Neuronal stem cell (in vitro differentiated cells): Measurements from ENCODE around the gene MACC1.
A peak's percentile ranks its signal among the peaks of the same experiment; 100 is the strongest.
"Not testable (repeated sequence)": the region's sequence is repeated elsewhere in the genome, so short reads cannot be mapped to it uniquely, and the experiment has no call there.

ENCODE experiments used
- DNase-seq: peaks from one replicate; pipeline ENCODE4 v3.0.0-alpha.2; 2013; ENCODE audit warnings: low spot score
- H2AFZ ChIP-seq: one replicate; pipeline ENCODE4 v1.6.1; 2013; ENCODE audit warnings: mild to moderate bottlenecking, low read length, inconsistent platforms
- H2AK5ac ChIP-seq: 2 replicates; pipeline ENCODE4 v1.6.1; 2013; ENCODE audit warnings: low read depth, mild to moderate bottlenecking, inconsistent platforms, low read length, moderate library complexity, mixed read lengths
- H2BK120ac ChIP-seq: 2 replicates; pipeline ENCODE4 v1.6.1; 2013; ENCODE audit warnings: low read depth, mild to moderate bottlenecking, inconsistent platforms, low read length, moderate library complexity, mixed read lengths
- H2BK12ac ChIP-seq: one replicate; pipeline ENCODE4 v1.6.1; 2013; ENCODE audit warnings: low read length, inconsistent platforms
- H2BK15ac ChIP-seq: 2 replicates; pipeline ENCODE4 v1.6.1; 2013; ENCODE audit warnings: mild to moderate bottlenecking, low read length, inconsistent platforms, mixed read lengths
- H2BK5ac ChIP-seq: one replicate; pipeline ENCODE4 v1.6.1; 2013; ENCODE audit warnings: inconsistent platforms, mild to moderate bottlenecking, low read length, moderate library complexity
- H3K14ac ChIP-seq: one replicate; pipeline ENCODE4 v1.6.1; 2013; ENCODE audit warnings: low read length, inconsistent platforms
- H3K18ac ChIP-seq: 2 replicates; pipeline ENCODE4 v1.6.1; 2013; ENCODE audit warnings: low read length, inconsistent platforms
- H3K23ac ChIP-seq: 2 replicates; pipeline ENCODE4 v1.6.1; 2013; ENCODE audit warnings: low read depth, mild to moderate bottlenecking, mixed read lengths, low read length, inconsistent platforms; ENCODE audit not compliant: poor library complexity
- H3K27ac ChIP-seq: replicated peaks from 3 replicates; pipeline ENCODE4 v1.5.1; 2013; ENCODE audit warnings: low read length, inconsistent platforms
- H3K27me3 ChIP-seq, 3 experiments: 2 replicates each; pipeline ENCODE4 v1.6.1; 2013; ENCODE audit warnings: low read length in 3 of 3, mild to moderate bottlenecking in 2 of 3, inconsistent platforms in 1 of 3, low read depth in 1 of 3, mixed read lengths in 1 of 3, moderate library complexity in 1 of 3; ENCODE audit not compliant: control insufficient read depth in 3 of 3, insufficient read depth in 3 of 3
- H3K36me3 ChIP-seq, 2 donors: replicated peaks in 1 of 2; 2 replicates each; pipeline ENCODE4 v1.6.1; 2013; ENCODE audit warnings: low read length in 2 of 2; ENCODE audit not compliant: control insufficient read depth in 2 of 2, insufficient read depth in 2 of 2
- H3K4ac ChIP-seq: 2 replicates; pipeline ENCODE4 v1.6.1; 2013; ENCODE audit warnings: inconsistent platforms, mild to moderate bottlenecking, low read length, moderate library complexity
- H3K4me1 ChIP-seq, 2 donors: 1 replicate in 1 of 2; 2 replicates in 1 of 2; pipeline ENCODE4 v1.6.1; 2013; ENCODE audit warnings: low read length in 2 of 2, low read depth in 1 of 2; ENCODE audit not compliant: control insufficient read depth in 2 of 2, insufficient read depth in 1 of 2
- H3K4me2 ChIP-seq: one replicate; pipeline ENCODE4 v1.6.1; 2013; ENCODE audit warnings: mild to moderate bottlenecking, low read length, inconsistent platforms; ENCODE audit not compliant: insufficient read depth, poor library complexity, severe bottlenecking
- H3K4me3 ChIP-seq, 2 donors: 2 replicates each; pipeline ENCODE4 v1.5.1; 2013; ENCODE audit warnings: low read length in 2 of 2, mild to moderate bottlenecking in 2 of 2, inconsistent platforms in 1 of 2, moderate library complexity in 1 of 2
- H3K79me1 ChIP-seq: one replicate; pipeline ENCODE4 v1.6.1; 2013; ENCODE audit warnings: low read depth, mild to moderate bottlenecking, inconsistent platforms, low read length, moderate library complexity
- H3K9ac ChIP-seq: one replicate; pipeline ENCODE4 v1.6.1; 2013; ENCODE audit warnings: mild to moderate bottlenecking, low read depth, low read length, inconsistent platforms; ENCODE audit not compliant: poor library complexity
- H3K9me3 ChIP-seq, 2 donors: replicated peaks in 1 of 2; 2 replicates each; pipeline versions ENCODE3 to v1.6.1; 2013; ENCODE audit warnings: low read length in 2 of 2, mild to moderate bottlenecking in 2 of 2, inconsistent platforms in 1 of 2, low read depth in 1 of 2, mixed read lengths in 1 of 2, moderate library complexity in 1 of 2; ENCODE audit not compliant: control insufficient read depth in 2 of 2, insufficient read depth in 1 of 2
- H4K8ac ChIP-seq: one replicate; pipeline ENCODE4 v1.6.1; 2013; ENCODE audit warnings: low read depth, mild to moderate bottlenecking, inconsistent platforms, low read length, moderate library complexity
- H4K91ac ChIP-seq: one replicate; pipeline ENCODE4 v1.6.1; 2013; ENCODE audit warnings: low read length, low read depth, mild to moderate bottlenecking, inconsistent platforms; ENCODE audit not compliant: poor library complexity
- WGBS, 2 donors: extraction: QIAGEN DNeasy Blood & Tissue Kit; methylation state at CpG; one replicate each; pipeline ENCODE4 v1.1.7; 2013; ENCODE audit warnings: missing lambda C conversion rate in 2 of 2, mixed read lengths in 1 of 2; ENCODE audit not compliant: insufficient read length in 2 of 2, insufficient replicate concordance in 1 of 2; ENCODE audit errors: extremely low coverage in 2 of 2; 5-methylcytosine and 5-hydroxymethylcytosine counted together

Gene MACC1

DNA sequence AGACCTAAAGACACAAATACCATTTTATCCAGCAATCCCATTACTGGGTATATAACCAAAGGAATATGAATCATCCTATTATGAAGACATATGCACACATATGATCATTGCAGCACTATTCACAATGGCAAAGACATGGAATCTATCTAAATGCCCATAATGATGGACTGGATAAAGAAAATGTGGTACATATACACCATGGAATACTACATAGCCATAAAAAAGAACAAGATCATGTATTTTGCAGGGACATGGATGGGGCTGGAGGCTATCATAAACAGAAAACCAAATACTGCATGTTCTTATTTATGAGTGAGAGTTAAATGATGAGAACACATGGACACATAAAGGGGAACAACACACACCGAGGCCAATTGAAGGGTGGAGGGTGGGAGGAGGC, 3.8 kb downstream of the MACC1 start:
- WGBS, 2 donors = no CpG with 5 or more reads among the region's 1 CpG
- no peak overlapping the region for H2BK5ac ChIP-seq
- no peak overlapping the region for H3K9ac ChIP-seq
- H3K18ac ChIP-seq = no peak overlapping the region
- no peak overlapping the region for H2BK15ac ChIP-seq
- H3K14ac ChIP-seq = no peak overlapping the region
- no peak overlapping the region for H2BK120ac ChIP-seq
- DNase-seq = no peak
- no peaks in the 10 kb centered on the region for H3K36me3 ChIP-seq
- no peak overlapping the region for H3K27ac ChIP-seq
- no peak overlapping the region for H4K8ac ChIP-seq
- H3K79me1 ChIP-seq = no peaks in the 10 kb centered on the region
- no peak overlapping the region for H2AFZ ChIP-seq
- H2AK5ac ChIP-seq = no peak overlapping the region
- peaks cover 0 to 1% of the 10 kb centered on the region in 2 donors for H3K4me1 ChIP-seq
- H3K27me3 ChIP-seq = no peaks in the 10 kb centered on the region
- H2BK12ac ChIP-seq = no peak overlapping the region
- no peak overlapping the region for H3K4ac ChIP-seq
- H3K9me3 ChIP-seq = peaks cover 3 to 12% of the 10 kb centered on the region in 2 donors
- H3K4me2 ChIP-seq = no peak overlapping the region
- no peak overlapping the region for H3K23ac ChIP-seq
- H3K4me3 ChIP-seq = no peak overlapping the region
- H4K91ac ChIP-seq = no peak overlapping the region

DNA sequence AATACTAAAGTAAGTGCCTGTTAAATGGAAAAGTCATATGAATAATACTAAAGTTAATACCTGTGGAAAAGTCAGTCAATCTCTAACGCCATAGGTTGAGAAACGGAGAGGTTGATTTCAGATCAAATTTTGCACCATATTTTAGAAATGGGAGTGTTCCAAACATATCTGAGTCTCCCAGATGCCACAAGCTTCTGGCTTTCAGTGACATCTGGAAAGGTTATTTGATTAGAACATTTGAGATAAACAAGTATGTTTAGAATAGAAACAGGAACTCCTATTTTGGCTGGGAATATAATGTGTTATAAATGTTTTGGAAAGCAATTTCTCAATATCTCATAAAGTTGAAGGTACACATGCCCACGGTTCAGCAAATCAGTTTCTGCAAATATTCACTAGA, 5.8 kb downstream of the MACC1 start:
- Histone ChIP-seq H3K18ac (no peak overlapping the region), H3K36me3 (no peaks in the 10 kb centered on the region), H3K27me3 (no peaks in the 10 kb centered on the region), H2BK120ac (no peak overlapping the region), H3K27ac (no peak overlapping the region), H3K14ac (no peak overlapping the region), H4K8ac (no peak overlapping the region), H3K4me2 (no peak overlapping the region), H2BK12ac (no peak overlapping the region), H3K4ac (no peak overlapping the region), H2AK5ac (no peak overlapping the region), H3K4me1 (no peaks in the 10 kb centered on the region), H3K9ac (no peak overlapping the region), H3K4me3 (no peak overlapping the region), H3K9me3 (peaks cover 3 to 17% of the 10 kb centered on the region in 2 donors), H3K79me1 (no peaks in the 10 kb centered on the region), H4K91ac (no peak overlapping the region), H2BK5ac (no peak overlapping the region), H2AFZ (no peak overlapping the region), H3K23ac (no peak overlapping the region), H2BK15ac (no peak overlapping the region)
- WGBS, 2 donors = no CpG with 5 or more reads among the region's 3 CpGs
- DNase-seq = no peak

DNA sequence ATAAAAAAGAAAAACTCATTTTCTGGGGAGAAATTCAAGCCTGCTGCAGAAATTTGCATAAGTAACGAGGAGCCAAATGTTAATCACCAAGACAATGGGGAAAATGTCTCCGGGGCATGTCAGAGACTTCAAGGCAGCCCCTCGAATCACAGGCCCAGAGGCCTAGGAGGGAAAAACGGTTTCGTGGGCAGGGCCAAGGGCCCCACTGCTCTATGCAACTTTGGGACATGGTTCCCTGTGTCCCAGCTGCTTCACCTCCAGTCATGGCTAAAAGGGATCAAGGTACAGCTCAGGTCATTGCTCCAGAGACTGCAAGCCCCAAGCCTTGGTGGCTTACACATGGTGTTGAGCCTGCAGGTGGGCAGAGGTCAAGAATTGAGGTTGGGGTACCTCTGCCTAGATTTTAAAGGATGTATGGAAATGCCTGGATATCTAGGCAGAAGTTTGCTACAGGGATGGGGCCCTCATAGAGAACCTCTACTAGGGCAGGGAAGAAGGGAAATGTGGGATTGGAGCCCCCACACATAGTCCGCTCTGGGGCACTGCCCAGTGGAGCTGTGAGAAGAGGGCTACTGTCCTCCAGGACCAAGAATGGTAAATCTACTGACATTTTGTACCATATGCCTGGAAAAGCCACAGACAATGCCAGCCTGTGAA, 8.4 kb downstream of the MACC1 start:
- Histone ChIP-seq H4K8ac (no peak overlapping the region), H3K23ac (no peak overlapping the region), H3K4me2 (no peak overlapping the region), H3K4ac (no peak overlapping the region), H2BK120ac (no peak overlapping the region), H3K27ac (no peak overlapping the region), H2AK5ac (no peak overlapping the region), H3K18ac (no peak overlapping the region), H3K4me3 (peak overlapping the region in 1 of 2 donors; percentile 60), H2AFZ (no peak overlapping the region), H3K27me3 (no peaks in the 10 kb centered on the region), H3K79me1 (no peaks in the 10 kb centered on the region), H3K9me3 (peaks cover 3 to 17% of the 10 kb centered on the region in 2 donors), H2BK15ac (no peak overlapping the region), H3K9ac (no peak overlapping the region), H4K91ac (no peak overlapping the region), H3K36me3 (no peaks in the 10 kb centered on the region), H3K4me1 (no peaks in the 10 kb centered on the region), H2BK5ac (no peak overlapping the region), H3K14ac (no peak overlapping the region), H2BK12ac (no peak overlapping the region)
- WGBS, 2 donors = no CpG with 5 or more reads among the region's 6 CpGs
- no peak for DNase-seq

DNA sequence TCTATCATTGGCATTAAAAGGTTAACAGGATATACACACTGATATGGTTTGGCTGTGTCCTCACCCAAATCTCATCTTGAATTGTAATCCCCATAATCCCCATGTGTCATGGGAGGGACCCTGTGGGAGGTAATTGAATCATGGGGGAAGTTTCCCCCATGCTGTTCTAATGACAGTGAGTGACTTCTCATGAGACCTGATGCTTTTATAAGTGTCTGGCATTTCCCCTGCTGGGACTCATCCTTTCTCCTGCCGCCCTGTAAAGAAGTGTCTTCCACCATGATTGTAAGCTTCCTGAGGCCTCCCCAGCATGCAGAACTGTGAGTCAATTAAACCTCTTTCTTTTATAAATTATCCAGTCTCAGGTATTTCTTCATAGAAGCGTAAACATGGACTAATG, 9.4 kb downstream of the MACC1 start:
- not testable (repeated sequence) for H3K23ac ChIP-seq, H2BK12ac ChIP-seq, H3K18ac ChIP-seq, H2AFZ ChIP-seq, H3K9ac ChIP-seq, H2BK5ac ChIP-seq, H3K14ac ChIP-seq, H3K36me3 ChIP-seq, H2BK120ac ChIP-seq, H3K27ac ChIP-seq, H2BK15ac ChIP-seq, DNase-seq, H3K4ac ChIP-seq, H4K91ac ChIP-seq, H3K4me1 ChIP-seq, H4K8ac ChIP-seq, H3K4me2 ChIP-seq, H3K79me1 ChIP-seq, H3K27me3 ChIP-seq, H2AK5ac ChIP-seq, H3K4me3 ChIP-seq
- no CpG with 5 or more reads among the region's 2 CpGs for WGBS, 2 donors
- H3K9me3 ChIP-seq = peaks cover 3 to 17% of the 10 kb centered on the region in 2 donors
